Neural cell (in vitro differentiated cells): ENCODE data around the gene FGF11. TPM values are rescaled to one million over a fixed set of nuclear protein-coding genes. Genes with fewer than 3 reads are reported as not detected.

ENCODE experiments used
- H2AFZ ChIP-seq: fragments of 200-600, 300-800 bp; sonication (generic), shearing (Covaris generic); 2 replicates; pipeline ENCODE4 v1.6.0; 2014; ENCODE audit warnings: low read depth, mild to moderate bottlenecking, antibody characterized with exemption, low read length, moderate library complexity
- H3F3A ChIP-seq: fragments of 200-600 bp; shearing (Covaris generic); 2 replicates; pipeline ENCODE4 v1.6.1; 2016; ENCODE audit warnings: mild to moderate bottlenecking, moderate library complexity, mixed read lengths, antibody characterized with exemption, low read length; ENCODE audit not compliant: insufficient read depth, poor library complexity, severe bottlenecking
- H3K27ac ChIP-seq: fragments of 200-600, 300-800 bp; sonication (generic), shearing (Covaris generic); 2 replicates; pipeline ENCODE4 v1.5.1; 2014; ENCODE audit warnings: mild to moderate bottlenecking, low read length, moderate library complexity
- H3K27me3 ChIP-seq: fragments of 300-800, 200-600 bp; sonication (generic), shearing (Covaris generic); 2 replicates; pipeline ENCODE4 v1.6.0; 2014; ENCODE audit warnings: mild to moderate bottlenecking, low read depth, low read length, moderate library complexity; ENCODE audit not compliant: insufficient read depth
- H3K36me3 ChIP-seq: fragments of 300-800, 200-600 bp; sonication (generic), shearing (Covaris generic); 2 replicates; pipeline ENCODE4 v1.5.1; 2014; ENCODE audit warnings: mild to moderate bottlenecking, antibody characterized with exemption, low read length, moderate library complexity; ENCODE audit not compliant: insufficient read depth
- H3K4me2 ChIP-seq: fragments of 300-800, 200-600 bp; sonication (generic), shearing (Covaris generic); 2 replicates; pipeline ENCODE4 v1.6.0; 2014; ENCODE audit warnings: mild to moderate bottlenecking, low read length
- H3K4me3 ChIP-seq: fragments of 300-800, 200-600 bp; sonication (generic), shearing (Covaris generic); 2 replicates; pipeline ENCODE4 v1.5.1; 2014; ENCODE audit warnings: mild to moderate bottlenecking, low read length, moderate library complexity
- H3K79me2 ChIP-seq: fragments of 200-600 bp; shearing (Covaris generic); replicated peaks from 2 replicates; pipeline ENCODE4 v1.6.0; 2014; ENCODE audit warnings: mild to moderate bottlenecking, low read length, moderate library complexity; ENCODE audit not compliant: insufficient read depth
- H3K9ac ChIP-seq: fragments of 300-800, 200-600 bp; sonication (generic), shearing (Covaris generic); 2 replicates; pipeline ENCODE4 v1.6.1; 2016; ENCODE audit warnings: mild to moderate bottlenecking, low read length, mixed read lengths
- H3K9me2 ChIP-seq: fragments of 200-600 bp; shearing (Covaris generic); 2 replicates; pipeline ENCODE4 v1.6.1; 2016; ENCODE audit warnings: mild to moderate bottlenecking, low read length, mixed read lengths; ENCODE audit not compliant: insufficient read depth
- H3K9me3 ChIP-seq: fragments of 200-600, 300-800 bp; sonication (generic), shearing (Covaris generic); 2 replicates; pipeline ENCODE4 v1.6.1; 2016; ENCODE audit warnings: mild to moderate bottlenecking, mixed run types, low read length, moderate library complexity, mixed read lengths
- H4K20me1 ChIP-seq: fragments of 200-600 bp; shearing (Covaris generic); 2 replicates; pipeline ENCODE4 v1.6.1; 2016; ENCODE audit warnings: mild to moderate bottlenecking, mixed run types; ENCODE audit not compliant: insufficient read depth
- CTCF ChIP-seq: fragments of 450-650 bp; IDR thresholded peaks from 2 replicates; pipeline ENCODE4 v1.5.1; 2014; ENCODE audit warnings: antibody characterized with exemption, mild to moderate bottlenecking, moderate library complexity; ENCODE audit not compliant: poor library complexity, severe bottlenecking
- EP300 ChIP-seq: fragments of 450-650 bp; conservative IDR thresholded peaks from 2 replicates; pipeline ENCODE4 v1.6.1; 2014; ENCODE audit warnings: antibody characterized with exemption, mild to moderate bottlenecking, moderate library complexity; ENCODE audit not compliant: poor library complexity, severe bottlenecking
- EZH2 ChIP-seq: fragments of 200-600, 300-800 bp; shearing (Covaris generic), sonication (generic); IDR thresholded peaks from 2 replicates; pipeline ENCODE4 v1.6.1; 2014; ENCODE audit warnings: antibody characterized with exemption, low read length, borderline replicate concordance, mild to moderate bottlenecking; ENCODE audit not compliant: insufficient read depth, poor library complexity, severe bottlenecking
- MXI1 ChIP-seq: fragments of 450-650 bp; conservative IDR thresholded peaks from 2 replicates; pipeline ENCODE4 v1.6.1; 2014; ENCODE audit warnings: antibody characterized with exemption, mild to moderate bottlenecking; ENCODE audit not compliant: poor library complexity, severe bottlenecking
- POLR2AphosphoS5 ChIP-seq: IDR thresholded peaks from 2 replicates; pipeline ENCODE4 v1.6.1; 2012
- RAD21 ChIP-seq: fragments of 450-650 bp; conservative IDR thresholded peaks from 2 replicates; pipeline ENCODE4 v1.6.1; 2014; ENCODE audit warnings: antibody characterized with exemption, mild to moderate bottlenecking, moderate library complexity
- REST ChIP-seq: IDR thresholded peaks from 2 replicates; pipeline ENCODE4 v1.6.1; 2012; ENCODE audit warnings: borderline replicate concordance
- SMC3 ChIP-seq: fragments of 450-650 bp; conservative IDR thresholded peaks from 2 replicates; pipeline ENCODE4 v1.6.1; 2014; ENCODE audit warnings: antibody characterized with exemption, mild to moderate bottlenecking, moderate library complexity; ENCODE audit not compliant: poor library complexity
- TAF1 ChIP-seq: IDR thresholded peaks from 2 replicates; pipeline ENCODE4 v1.6.1; 2012; ENCODE audit warnings: low read depth
- polyA plus RNA-seq: library from polyadenylated mRNA; depleted of rRNA; stranded (reverse); fragments of >200 nt; gene quantifications from 2 replicates; pipeline ENCODE4 v1.2.3, GENCODE V29; 2014

The FGF11 gene
- polyA plus RNA-seq, 1 donor from 2014 or later = 16.4 TPM

GRCh38 chr17:7408252-7408727 is 31.0 kb upstream of the FGF11 start:
- TF ChIP-seq RAD21 (no peak), MXI1 (no peak), TAF1 (no peak), REST (no peak), SMC3 (no peak), CTCF (no peak), POLR2AphosphoS5 (no peak), EP300 (no peak), EZH2 (no peak)
- Histone ChIP-seq H3K36me3 (no peaks in the 10 kb centered on the region), H3K27me3 (no peaks in the 10 kb centered on the region), H3K9ac (no peak overlapping the region), H3K4me2 (no peak overlapping the region), H4K20me1 (peaks cover 2% of the 10 kb centered on the region), H3K79me2 (peaks cover 29% of the 10 kb centered on the region), H3K9me3 (no peaks in the 10 kb centered on the region), H3F3A (no peaks in the 10 kb centered on the region), H3K9me2 (no peaks in the 10 kb centered on the region), H2AFZ (no peak overlapping the region), H3K27ac (no peak overlapping the region), H3K4me3 (no peak overlapping the region)

GRCh38 chr17:7408863-7409262 is 30.4 kb upstream of the FGF11 start:
- no peaks in the 10 kb centered on the region for H3K36me3 ChIP-seq
- H3K4me2 ChIP-seq = no peak overlapping the region
- H3K27ac ChIP-seq = no peak overlapping the region
- no peak for TF ChIP-seq MXI1
- no peaks in the 10 kb centered on the region for H3K27me3 ChIP-seq
- no peaks in the 10 kb centered on the region for H3F3A ChIP-seq
- H3K79me2 ChIP-seq = peaks cover 29% of the 10 kb centered on the region
- H4K20me1 ChIP-seq = peaks cover 2% of the 10 kb centered on the region
- no peak overlapping the region for H2AFZ ChIP-seq
- no peaks in the 10 kb centered on the region for H3K9me2 ChIP-seq
- no peak overlapping the region for H3K9ac ChIP-seq
- H3K4me3 ChIP-seq = no peak overlapping the region
- no peaks in the 10 kb centered on the region for H3K9me3 ChIP-seq

GRCh38 chr17:7409716-7410115 is 29.6 kb upstream of the FGF11 start:
- Histone ChIP-seq H4K20me1 (peaks cover 2% of the 10 kb centered on the region), H3K4me2 (no peak overlapping the region), H3K27me3 (no peaks in the 10 kb centered on the region), H2AFZ (no peak overlapping the region), H3K9me3 (no peaks in the 10 kb centered on the region), H3K4me3 (no peak overlapping the region), H3K9ac (no peak overlapping the region), H3K36me3 (no peaks in the 10 kb centered on the region), H3K27ac (no peak overlapping the region), H3F3A (no peaks in the 10 kb centered on the region), H3K9me2 (no peaks in the 10 kb centered on the region), H3K79me2 (peaks cover 29% of the 10 kb centered on the region)
- TF ChIP-seq MXI1 (no peak), TAF1 (no peak), EZH2 (no peak), RAD21 (no peak), EP300 (no peak), CTCF (no peak), POLR2AphosphoS5 (no peak)
